ENCODE measurements around the gene IQCH.
"Not testable (repeated sequence)": the region's sequence is repeated elsewhere in the genome, so short reads cannot be mapped to it uniquely, and the experiment has no call there.

Gene IQCH

GRCh38 chr15:67246606-67247005 lies 8.0 kb upstream of the IQCH start:
- DNase-seq (ENCODE audit: low read depth), result not testable (repeated sequence)

DNA sequence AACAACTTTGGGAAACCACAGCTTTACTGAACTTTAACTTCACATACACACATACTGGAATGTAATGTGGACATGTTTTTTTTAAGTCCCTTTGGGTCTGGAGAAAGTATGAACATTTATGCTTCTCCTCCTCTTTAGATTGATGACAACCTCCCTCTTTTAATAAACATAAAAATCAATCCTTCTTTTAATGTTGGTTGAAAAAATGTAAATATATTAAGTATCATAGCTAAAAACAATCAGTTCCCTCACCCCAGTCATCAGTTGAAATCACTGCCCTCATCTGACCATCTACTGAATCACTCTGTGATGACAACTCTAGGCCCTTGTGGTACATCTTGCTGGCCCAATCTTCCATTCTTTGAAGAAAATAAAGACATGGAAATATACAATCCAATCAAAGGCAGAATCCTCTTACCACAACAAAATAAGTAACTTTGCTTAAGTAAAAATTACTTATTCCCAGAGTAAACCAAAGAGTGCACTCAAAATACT lies 6.5 kb upstream of the IQCH start:
- DNase-seq (ENCODE audit: low read depth), result no peak

DNA sequence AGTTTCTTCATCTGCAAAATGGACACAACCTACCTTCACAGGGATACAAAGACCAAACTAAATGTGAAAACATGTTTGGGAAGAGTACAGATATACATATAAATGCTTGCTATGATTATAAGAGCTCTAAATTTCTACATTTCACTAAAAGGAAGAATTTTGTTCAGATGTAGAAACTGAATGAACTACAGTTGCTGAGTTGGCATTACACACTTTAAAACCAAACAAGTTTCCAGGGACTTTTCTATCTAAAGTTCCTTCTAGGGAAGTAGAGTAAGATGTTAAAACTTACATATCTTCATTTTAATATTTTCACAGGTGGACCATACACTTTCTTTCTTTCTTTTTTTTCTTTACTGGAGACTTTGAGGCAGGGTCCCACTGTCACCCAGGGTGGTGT lies 4.8 kb upstream of the IQCH start:
- DNase-seq (ENCODE audit: low read depth), result no peak

DNA sequence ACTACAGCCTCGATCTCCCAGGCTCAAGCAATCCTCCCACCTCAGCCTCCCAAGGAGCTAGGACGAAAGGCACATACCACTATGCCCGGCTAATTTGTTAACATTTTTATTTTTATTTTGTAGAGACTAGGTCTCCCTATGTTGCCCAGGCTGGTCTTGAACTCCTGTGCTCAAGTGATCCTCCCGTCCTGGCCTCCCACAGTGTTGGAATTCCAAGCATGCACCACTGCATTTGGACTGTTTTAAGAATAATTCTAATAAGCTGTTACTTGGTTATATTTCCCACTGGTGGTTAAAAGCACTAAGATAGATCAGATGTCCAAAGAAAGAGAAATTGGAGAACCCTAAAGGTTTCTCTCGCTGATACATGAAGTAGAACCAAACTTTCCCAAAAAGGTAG lies 3.3 kb upstream of the IQCH start:
- no peak for DNase-seq (ENCODE audit: low read depth)

DNA sequence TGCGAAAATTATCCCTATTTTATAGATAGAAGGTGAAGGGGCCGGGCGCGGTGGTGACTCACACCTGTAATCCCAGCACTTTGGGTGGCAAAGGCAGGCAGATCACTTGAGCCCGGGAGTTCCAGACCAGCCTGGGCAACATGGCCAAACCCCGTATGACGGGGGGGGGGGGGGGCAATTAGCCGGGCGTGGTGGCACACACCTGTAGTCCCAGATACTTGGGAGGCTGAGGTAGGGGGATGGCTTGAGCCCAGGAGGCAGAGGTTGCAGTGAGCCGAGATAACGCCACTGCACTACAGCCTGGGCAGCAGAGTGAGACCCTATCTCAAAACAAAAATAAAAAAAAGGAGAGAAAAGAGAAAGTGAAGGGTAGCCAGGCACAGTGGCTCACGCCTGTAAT lies 1.5 kb upstream of the IQCH start:
- no peak for DNase-seq (ENCODE audit: low read depth)

DNA sequence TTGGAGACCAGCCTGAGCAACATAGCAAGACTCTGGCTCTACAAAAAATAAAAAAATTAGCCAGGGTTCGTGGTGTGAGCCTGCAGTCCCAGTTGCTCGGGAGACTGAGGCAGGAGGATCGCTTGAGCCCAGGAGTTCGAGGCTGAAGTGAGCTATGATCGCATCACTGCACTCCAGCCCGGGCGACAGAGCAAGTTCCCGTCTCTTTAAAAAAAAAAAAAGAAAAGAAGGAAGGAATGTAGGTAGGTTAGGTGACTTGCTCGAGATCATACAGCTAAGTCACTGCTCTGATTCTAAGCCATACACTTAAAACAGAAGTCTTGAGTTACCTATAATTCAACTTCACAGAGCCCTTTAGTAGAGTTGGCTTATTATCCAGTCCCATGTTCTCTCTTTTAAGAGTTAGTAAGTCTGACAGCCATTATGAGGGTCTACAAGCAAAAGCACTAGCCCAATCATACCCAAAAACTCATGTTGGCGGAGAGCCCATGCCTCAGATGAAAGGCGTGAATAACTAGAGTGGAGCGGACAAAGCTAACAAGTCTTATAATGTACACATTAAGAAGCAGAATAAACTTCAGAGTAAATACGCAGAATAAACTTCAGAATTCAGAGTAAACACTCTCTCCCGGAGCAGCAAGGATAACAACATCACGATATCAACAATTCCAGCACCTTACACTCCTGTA lies 893 bp upstream of the IQCH start:
- DNase-seq (ENCODE audit: low read depth), result no peak

DNA sequence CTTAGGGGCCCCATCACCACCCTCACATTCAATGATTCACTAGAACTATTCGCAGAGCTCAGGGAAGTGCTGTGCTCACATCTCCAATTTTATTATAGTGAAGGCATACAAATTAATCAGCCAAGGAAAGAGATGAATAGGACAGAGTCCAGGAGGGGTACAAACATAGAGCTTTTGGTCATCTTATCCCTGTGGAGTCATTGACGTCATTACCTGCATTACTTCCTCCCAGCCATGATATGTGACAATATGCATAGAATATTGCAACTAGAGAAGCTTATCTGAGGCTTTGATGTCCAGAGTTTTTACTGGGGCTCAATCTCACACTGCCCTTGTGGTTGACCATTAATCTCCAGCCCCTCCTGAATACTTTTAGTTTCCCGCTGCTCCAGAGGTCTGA lies 1.5 kb downstream of the IQCH start:
- DNase-seq (ENCODE audit: low read depth), result no peak

DNA sequence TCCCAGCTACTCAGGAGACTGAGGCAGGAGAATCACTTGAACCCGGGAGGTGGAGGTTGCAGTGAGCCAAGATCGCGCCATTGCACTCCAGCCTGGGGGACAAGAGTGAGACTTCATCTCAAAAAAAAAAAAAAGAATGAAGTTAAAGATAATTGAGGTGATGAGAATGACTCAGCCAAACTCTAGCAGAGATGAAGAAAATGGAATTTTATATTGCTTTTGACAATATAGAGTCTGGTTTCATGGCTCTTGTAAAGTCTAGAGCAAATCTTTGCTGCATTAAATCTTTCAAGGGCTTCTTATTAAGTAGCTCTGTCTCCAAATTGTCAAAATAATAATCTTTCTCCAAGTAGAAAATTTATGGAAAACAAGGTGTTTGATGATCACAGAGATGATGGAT lies 3.8 kb downstream of the IQCH start:
- DNase-seq (ENCODE audit: low read depth), result not testable (repeated sequence)

DNA sequence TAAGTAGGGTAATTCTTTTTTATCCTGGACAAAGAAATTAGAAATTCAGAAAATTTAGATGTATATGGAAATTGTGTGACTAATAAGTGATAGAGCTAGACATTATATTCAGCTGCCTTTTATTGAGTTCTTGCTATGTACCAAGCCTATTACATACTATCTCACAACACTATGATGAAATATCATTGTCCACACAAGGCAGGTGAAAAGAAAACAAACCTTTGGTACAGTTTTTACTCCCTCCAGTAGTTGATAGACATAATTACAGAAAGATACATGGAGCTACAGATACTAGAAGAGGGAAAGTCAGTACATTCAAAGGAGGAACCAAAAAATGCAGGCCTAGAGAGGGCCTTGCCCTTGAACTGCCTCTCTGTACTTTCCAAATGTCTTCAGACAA lies 4.8 kb downstream of the IQCH start:
- no peak for DNase-seq (ENCODE audit: low read depth)

- no peak for DNase-seq (ENCODE audit: low read depth)
Measured at GRCh38 chr15:67259806-67260205, 5.2 kb downstream of the IQCH start.

- DNase-seq (ENCODE audit: low read depth), result no peak
Measured at GRCh38 chr15:67266870-67267269, 12.3 kb downstream of the IQCH start.

DNA sequence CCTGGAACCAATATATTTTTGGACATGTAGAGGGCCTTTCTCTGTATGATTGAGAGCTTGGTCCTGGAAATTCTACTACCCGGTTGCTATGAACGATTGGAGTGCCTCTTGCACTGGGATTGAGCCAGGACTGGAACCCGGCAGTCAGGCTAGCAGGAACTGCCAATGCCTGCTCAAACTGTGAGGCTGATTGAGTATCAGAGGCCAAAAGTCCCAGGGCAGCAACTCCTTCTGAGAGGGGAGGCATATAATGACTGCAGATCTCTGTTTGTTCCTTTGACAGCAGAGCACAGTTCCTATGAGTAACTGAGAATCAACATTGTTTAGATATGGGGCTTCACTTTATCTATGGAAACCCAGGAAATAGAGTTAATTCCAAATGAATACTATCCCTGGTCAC lies 12.9 kb downstream of the IQCH start:
- DNase-seq (ENCODE audit: low read depth), result no peak

DNA sequence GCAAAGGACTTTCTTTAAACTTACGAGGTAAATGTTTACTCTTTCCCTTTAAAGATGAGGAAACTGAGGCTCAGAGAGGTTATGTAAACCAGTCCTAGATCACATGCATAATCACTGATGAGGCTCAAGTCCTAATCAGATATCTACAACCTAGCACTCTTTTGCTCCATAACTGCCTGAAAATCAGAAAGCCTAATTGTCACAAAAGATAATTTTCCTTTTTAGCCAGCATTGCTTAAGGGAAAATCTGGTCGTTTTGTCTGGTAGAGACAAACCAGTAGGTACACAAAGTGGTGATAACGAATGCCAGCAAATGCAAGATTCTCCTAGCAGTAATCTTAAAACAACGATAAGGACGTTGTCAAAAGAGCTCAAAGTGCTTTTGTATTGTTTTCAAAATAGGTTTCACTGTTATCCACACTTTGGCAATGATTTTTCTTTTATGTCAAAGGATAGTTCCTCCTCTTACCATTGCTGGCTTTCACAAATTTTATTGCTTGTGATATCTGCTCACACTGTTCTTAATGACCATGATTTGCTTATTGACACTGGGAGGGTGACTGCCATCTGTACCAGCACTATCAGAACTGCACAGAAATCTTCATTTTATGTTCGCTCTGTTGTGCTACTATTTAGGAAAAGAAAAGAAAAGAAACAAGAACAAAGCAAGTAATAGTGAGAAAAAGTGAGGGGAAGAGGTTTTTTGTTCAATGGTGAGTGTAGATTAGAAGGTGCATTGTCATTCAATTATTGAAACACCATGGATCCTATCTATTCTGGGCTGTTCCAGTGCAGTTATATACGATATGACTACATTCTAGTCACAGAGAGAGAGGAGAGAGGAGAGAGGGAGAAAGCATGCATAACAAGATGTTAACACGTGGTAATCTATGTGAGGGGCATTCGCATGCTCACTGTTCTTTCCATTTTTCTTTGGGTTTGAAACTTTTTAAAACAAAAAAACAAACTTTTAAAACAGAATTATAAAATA lies 13.7 kb downstream of the IQCH start:
- DNase-seq (ENCODE audit: low read depth), result no peak

DNA sequence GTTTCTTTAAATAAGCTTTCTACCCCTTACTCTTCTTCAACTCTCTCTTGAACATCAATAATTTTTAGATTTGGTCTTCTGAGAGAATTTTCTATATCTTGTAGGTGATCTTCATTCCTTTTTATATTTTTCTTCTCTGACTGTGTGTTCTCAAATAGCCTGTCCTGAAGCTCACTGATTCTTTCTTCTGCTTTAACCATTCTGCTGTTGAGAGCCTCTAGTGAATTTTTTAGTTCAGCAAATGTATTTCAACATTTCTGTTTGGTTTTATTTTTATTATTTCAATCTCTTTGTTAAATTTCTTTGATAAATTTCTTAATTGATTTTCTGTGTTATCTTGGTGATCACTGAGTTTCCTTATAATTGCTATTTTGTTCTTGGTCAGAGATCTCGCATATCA lies 19.6 kb downstream of the IQCH start:
- DNase-seq (ENCODE audit: low read depth), result no peak

DNA sequence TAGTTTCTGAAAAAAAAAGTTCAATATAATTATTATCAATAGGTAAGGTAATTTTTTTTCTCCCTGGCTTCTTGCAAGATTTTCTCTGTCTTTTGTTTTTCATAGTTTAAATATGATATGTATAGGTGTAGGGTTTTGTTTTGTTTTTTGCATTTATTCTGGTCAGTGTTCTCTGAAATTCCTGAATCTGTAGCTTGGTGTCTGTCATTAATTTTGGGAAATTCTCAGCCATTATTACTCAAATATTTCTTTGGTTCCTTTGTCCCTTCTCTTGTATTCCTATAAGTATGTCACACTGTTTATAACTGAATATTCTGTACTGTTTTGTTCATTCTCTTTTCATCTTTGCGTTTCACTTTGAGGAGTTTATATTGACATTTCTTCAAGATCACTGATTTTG lies 22.1 kb downstream of the IQCH start:
- DNase-seq (ENCODE audit: low read depth), result no peak

DNA sequence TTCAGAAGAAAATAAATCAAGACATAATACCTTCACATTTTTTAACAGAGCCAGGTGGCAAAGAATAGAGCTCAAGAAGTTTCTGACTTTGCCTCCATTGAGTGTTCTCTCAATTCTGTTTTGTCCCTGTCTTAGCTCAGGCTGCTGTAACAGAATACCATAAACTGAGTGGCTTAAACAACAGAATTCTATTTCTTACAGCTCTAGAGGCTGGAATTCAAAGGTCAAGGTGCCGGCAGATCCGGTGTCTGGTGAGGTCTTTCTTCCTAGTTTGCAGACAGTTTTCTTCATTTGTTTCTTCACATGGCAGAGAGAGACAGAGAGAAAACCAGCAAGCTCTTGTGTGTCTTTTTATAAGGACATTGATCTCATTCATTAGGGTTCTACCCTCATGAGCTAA lies 25.6 kb downstream of the IQCH start:
- DNase-seq (ENCODE audit: low read depth), result no peak

DNA sequence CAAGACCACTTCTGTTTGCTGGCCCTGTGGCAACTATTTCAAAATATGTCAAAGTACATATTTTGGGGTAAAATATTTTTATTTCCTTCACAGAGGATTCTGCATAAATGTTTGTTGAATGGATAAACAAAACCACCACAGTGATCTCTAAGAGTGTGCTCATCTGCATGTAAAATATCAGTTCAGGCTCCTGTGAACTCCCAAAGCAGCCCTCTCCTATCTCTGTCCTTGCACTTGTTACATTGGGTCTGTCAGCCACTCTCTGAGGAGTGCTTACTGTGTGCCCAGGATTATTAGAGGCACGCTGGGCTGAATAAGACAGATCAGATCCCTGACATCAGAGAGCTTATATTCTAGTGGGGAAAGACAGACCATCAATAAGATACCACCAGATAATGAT lies 27.1 kb downstream of the IQCH start:
- no peak for DNase-seq (ENCODE audit: low read depth)

GRCh38 chr15:67285625-67286024 lies 31.0 kb downstream of the IQCH start:
- not testable (repeated sequence) for DNase-seq (ENCODE audit: low read depth)

- not testable (repeated sequence) for DNase-seq (ENCODE audit: low read depth)
Measured at GRCh38 chr15:67286400-67286799, 31.8 kb downstream of the IQCH start.

GRCh38 chr15:67290319-67290718 lies 35.7 kb downstream of the IQCH start:
- DNase-seq (ENCODE audit: low read depth), result no peak

DNA sequence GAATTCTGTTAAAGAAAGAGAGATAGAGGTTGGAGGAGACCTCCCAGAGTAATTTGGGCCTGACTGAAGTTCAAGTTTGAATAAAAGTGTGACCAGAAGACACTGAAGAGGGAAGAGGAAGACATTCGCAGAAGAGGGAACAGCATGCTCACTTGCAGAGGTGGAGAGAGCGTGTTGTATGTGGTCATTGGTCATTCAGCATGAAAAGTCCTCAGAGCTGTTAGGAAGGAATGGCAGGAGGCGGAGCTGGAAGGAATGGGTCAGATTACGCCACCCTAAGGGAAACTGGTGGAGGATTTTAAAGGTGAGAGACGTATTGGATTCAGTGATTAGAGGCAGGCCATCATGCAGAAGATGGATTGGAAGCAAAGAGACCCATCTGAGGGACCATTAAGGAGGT lies 41.6 kb downstream of the IQCH start:
- DNase-seq (ENCODE audit: low read depth), result no peak

DNA sequence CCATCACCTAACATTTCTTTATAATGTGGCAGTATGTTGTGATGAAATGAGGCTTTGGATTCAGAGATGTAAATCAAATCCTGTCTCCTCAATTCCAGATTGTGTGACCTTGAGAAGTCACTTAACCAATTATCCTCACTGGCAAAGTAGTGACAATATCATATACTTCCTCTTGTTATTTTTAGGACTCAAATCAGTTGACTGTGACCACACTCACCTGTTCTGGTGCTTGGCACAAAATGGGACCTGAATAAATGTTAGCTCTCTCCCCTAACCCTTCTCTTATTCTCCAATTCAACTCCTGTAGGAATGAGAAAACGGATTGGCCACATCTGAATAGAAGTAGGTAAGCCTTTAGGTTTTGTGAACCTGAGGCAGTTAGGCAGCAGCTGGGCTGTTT lies 42.1 kb downstream of the IQCH start:
- no peak for DNase-seq (ENCODE audit: low read depth)

All from activated T-cell treated with anti-CD3 and anti-CD28 coated beads for 48 hours (primary cell).